K562 (cell line): Measurements from ENCODE around the gene IDH3G. TPM values are rescaled to one million over a fixed set of nuclear protein-coding genes. Genes with fewer than 3 reads are reported as not detected.

Experiments
- ATAC-seq: fragments of 200-7000 bp; cut with Tn5 transposase; 3 replicates; pipeline ENCODE4 v1.9.1; 2020; ENCODE audit warnings: moderate library complexity
- BruUV-seq: library from RNA; stranded (reverse); fragments of 400-500 nt; replicated peaks from 2 replicates; lab custom pipeline; 2021; lab: Mats Ljungman, UMichigan
- CTCF ChIA-PET: fragments of 300-600 bp; formaldehyde crosslinking; extraction: SDS; loops from one replicate; lab custom pipeline; 2021; ENCODE audit warnings: low intra/inter-chr PET ratio; lab: Yijun Ruan, JAX
- POLR2A ChIA-PET: fragments of 300-600, 350-650 bp; sonication (Branson Sonifier 250); formaldehyde crosslinking; extraction: SDS; loops from one replicate; lab custom pipeline; 2021; ENCODE audit warnings: antibody characterized with exemption, inconsistent platforms; lab: Yijun Ruan, JAX
- DNase-seq, 4 experiments: peaks; one replicate each; pipeline versions ENCODE4 v3.0.0 to v3.0.0-alpha.2; 2011 to 2018; ENCODE audit warnings: low spot score in 3 of 4, mixed read lengths in 3 of 4; ENCODE audit errors: extremely low read depth in 1 of 4
- FAIRE-seq: peaks from 2 replicates; lab custom pipeline; 2011; peaks lifted over from hg19 to GRCh38; lab: Jason Lieb, UNC
- H2AFZ ChIP-seq: 2 replicates; pipeline ENCODE4 v1.6.0; 2011; ENCODE audit warnings: low read depth, low read length, control low read depth, inconsistent platforms
- H3K27ac ChIP-seq: fragments of 200-600 bp; 3 replicates; pipeline ENCODE4 v1.8.0; 2011; ENCODE audit warnings: low read depth, mild to moderate bottlenecking, control low read depth, inconsistent platforms, low read length, moderate library complexity, mixed read lengths; ENCODE audit errors: extremely low read depth
- H3K27me3 ChIP-seq, 2 experiments: fragments of 300-600 bp in 1 of 2; 2 replicates in 1 of 2; 3 replicates in 1 of 2; pipeline versions ENCODE4 v1.6.0 to v1.8.0; 2011; ENCODE audit warnings: inconsistent platforms in 2 of 2, low read length in 2 of 2, mild to moderate bottlenecking in 1 of 2, mixed read lengths in 1 of 2, moderate library complexity in 1 of 2; ENCODE audit not compliant: control insufficient read depth in 2 of 2, insufficient read depth in 2 of 2
- H3K36me3 ChIP-seq: fragments of 300-600 bp; 3 replicates; pipeline ENCODE4 v1.8.0; 2011; ENCODE audit warnings: mild to moderate bottlenecking, low read length, inconsistent platforms; ENCODE audit not compliant: control insufficient read depth, insufficient read depth
- H3K4me1 ChIP-seq, 2 experiments: fragments of 200-600 bp in 1 of 2; replicated peaks in 1 of 2; 2 replicates in 1 of 2; 3 replicates in 1 of 2; pipeline versions ENCODE4 v1.5.1 to v1.8.0; 2011; ENCODE audit warnings: inconsistent platforms in 2 of 2, low read length in 2 of 2, mild to moderate bottlenecking in 1 of 2, mixed read lengths in 1 of 2, moderate library complexity in 1 of 2; ENCODE audit not compliant: control insufficient read depth in 2 of 2, insufficient read depth in 2 of 2
- H3K4me2 ChIP-seq: 2 replicates; pipeline ENCODE4 v1.6.1; 2011; ENCODE audit warnings: low read length, control low read depth, inconsistent platforms, mixed read lengths; ENCODE audit not compliant: insufficient read depth
- H3K4me3 ChIP-seq: fragments of 200-600 bp; sonication (generic), shearing (Covaris generic); 2 replicates; pipeline ENCODE4 v1.5.1; 2016; ENCODE audit warnings: control low read depth, inconsistent platforms
- H3K79me2 ChIP-seq: fragments of 200-600 bp; 3 replicates; pipeline ENCODE4 v1.8.0; 2011; ENCODE audit warnings: low read length, inconsistent platforms; ENCODE audit not compliant: control insufficient read depth, insufficient read depth
- H3K9ac ChIP-seq, 2 experiments: 2 replicates each; pipeline versions ENCODE4 v1.6.0 to v1.6.1; 2011; ENCODE audit warnings: low read depth in 2 of 2, low read length in 2 of 2, control low read depth in 1 of 2, inconsistent platforms in 1 of 2, mild to moderate bottlenecking in 1 of 2, mixed read lengths in 1 of 2; ENCODE audit not compliant: insufficient read depth in 1 of 2
- H3K9me1 ChIP-seq: one replicate; pipeline ENCODE4 v1.6.0; 2011; ENCODE audit warnings: inconsistent platforms, mild to moderate bottlenecking, low read length, moderate library complexity; ENCODE audit not compliant: control insufficient read depth, insufficient read depth
- H3K9me3 ChIP-seq: replicated peaks from 2 replicates; pipeline ENCODE4 v1.5.1; 2011; ENCODE audit warnings: low read depth, low read length, inconsistent platforms; ENCODE audit not compliant: control insufficient read depth, insufficient read depth
- H4K20me1 ChIP-seq: replicated peaks from 2 replicates; pipeline ENCODE4 v1.6.1; 2011; ENCODE audit warnings: low read length, inconsistent platforms, mixed read lengths; ENCODE audit not compliant: control insufficient read depth, insufficient read depth
- BRF1 ChIP-seq: IDR thresholded peaks from 3 replicates; pipeline ENCODE4 v1.6.1; 2011; ENCODE audit warnings: borderline replicate concordance, mild to moderate bottlenecking; ENCODE audit not compliant: insufficient read length; ENCODE audit errors: extremely low read depth
- POLR2G ChIP-seq: fragments of 200-400 bp; formaldehyde crosslinking; IDR thresholded peaks from 2 replicates; pipeline ENCODE4 v1.6.1; 2017; ENCODE audit warnings: low read depth, mild to moderate bottlenecking, antibody characterized with exemption, low read length, moderate library complexity
- WGBS: fragments of 100-300 bp; shearing (Covaris generic); methylation state at CpG from one replicate; pipeline ENCODE4 v1.1.6; 2016; ENCODE audit warnings: low coverage, mixed read lengths; ENCODE audit not compliant: insufficient coverage; ENCODE audit errors: missing lambda C conversion rate; 5-methylcytosine and 5-hydroxymethylcytosine counted together
- in situ Hi-C: fragments of 300-500 bp; cut with MboI; formaldehyde crosslinking; loops from 4 replicates; pipeline ENCODE4 v1.15.0; 2018; ENCODE audit warnings: inconsistent platforms, mixed read lengths
- intact Hi-C: fragments of 100-400 bp; cut with micrococcal nuclease; formaldehyde crosslinking; loops from 2 replicates; pipeline ENCODE4 v1.14.2; 2022
- polyA plus RNA-seq, 8 experiments: library from polyadenylated mRNA; depleted of rRNA in 4 of 8; stranded (reverse) in 5 of 8; unstranded in 3 of 8; fragments of >200 nt; fragmentation: Nextera tagmentation in 2 of 8; fragmentation: Illumina TruSeq in 1 of 8; extraction: Ambion mirVana in 2 of 8; extraction: Trizol in 1 of 8; gene quantifications; 2 replicates each; pipeline versions ENCODE4 v1.2.1 to v1.2.3, GENCODE V29; 2011 to 2014; ENCODE audit warnings: inconsistent platforms in 1 of 8, missing spikeins in 1 of 8
- total RNA-seq, 7 experiments: library from RNA; depleted of rRNA in 6 of 7; stranded (reverse); fragments of >200 nt in 6 of 7; fragmentation: Illumina TruSeq in 2 of 7; extraction: Trizol in 2 of 7; gene quantifications; 2 replicates each; pipeline versions ENCODE4 v1.2.1 to v1.2.3, GENCODE V29; 2011 to 2021; ENCODE audit warnings: low replicate concordance in 1 of 7
- TF ChIP-seq, protein P1 (sequence below): fragments of 250-450 bp; sonication (Bioruptor Pico); IDR thresholded peaks from 2 replicates; pipeline ENCODE4 v1.5.0; 2020; ENCODE audit warnings: mild to moderate bottlenecking
- TF ChIP-seq, protein P2 (sequence below): fragments of 450-650 bp; IDR thresholded peaks from 2 replicates; pipeline ENCODE4 v1.6.1; 2017; ENCODE audit warnings: antibody characterized with exemption

Gene IDH3G
- total and polyA plus RNA-seq, 9 of the 15 experiments (the other 6 are each of a cell fraction or from before 2014, with no cell fraction given) = 24.3 to 72.5 (median 37.9) TPM

DNA sequence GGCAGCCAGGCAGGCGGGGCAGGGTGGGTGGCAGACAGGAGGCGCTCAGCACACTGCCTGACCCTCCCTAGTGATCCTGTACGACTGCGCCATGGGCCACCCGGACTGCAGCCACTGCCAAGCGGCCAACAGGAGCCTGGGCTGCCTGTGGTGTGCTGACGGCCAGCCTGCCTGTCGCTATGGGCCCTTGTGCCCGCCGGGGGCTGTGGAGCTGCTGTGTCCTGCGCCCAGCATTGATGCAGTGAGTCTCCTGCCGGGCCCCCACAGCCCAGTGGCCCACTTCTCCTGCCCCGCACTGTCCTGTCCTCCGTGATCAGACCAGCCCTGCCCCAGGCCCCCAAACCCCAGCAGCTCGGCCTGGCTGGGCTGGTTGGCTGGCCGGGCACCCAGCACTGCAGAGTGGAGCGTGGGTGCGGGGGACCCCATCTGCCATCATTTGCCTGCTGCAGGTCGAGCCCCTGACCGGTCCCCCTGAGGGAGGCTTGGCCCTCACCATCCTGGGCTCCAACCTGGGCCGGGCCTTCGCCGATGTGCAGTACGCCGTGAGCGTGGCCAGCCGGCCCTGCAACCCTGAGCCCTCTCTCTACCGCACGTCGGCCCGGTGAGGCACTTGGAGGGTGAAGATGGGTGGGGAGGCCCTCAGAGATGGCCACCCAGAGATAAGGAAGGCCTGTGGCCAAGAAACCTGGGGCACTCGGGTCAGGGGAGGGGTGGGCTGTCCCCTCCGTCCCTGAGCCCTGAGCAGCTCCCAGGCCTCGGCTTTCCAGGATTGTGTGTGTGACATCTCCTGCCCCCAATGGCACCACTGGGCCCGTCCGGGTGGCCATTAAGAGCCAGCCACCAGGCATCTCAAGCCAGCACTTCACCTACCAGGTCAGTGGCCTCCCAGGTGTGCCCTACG is 22.5 kb downstream of the IDH3G start:
- DNase-seq = no peak
- Histone ChIP-seq H3K27me3 (no peaks in the 10 kb centered on the region), H3K9ac (peak overlapping the region in 1 of 2 experiments; percentile 76; a peak in 2 of 4 replicates), H3K4me1 (peaks cover under 1 to 89% of the 10 kb centered on the region in 2 experiments; a peak in 4 of 5 replicates), H3K4me2 (no peak overlapping the region), H3K36me3 (no peaks in the 10 kb centered on the region), H2AFZ (no peak overlapping the region), H3K79me2 (no peaks in the 10 kb centered on the region), H3K9me3 (no peaks in the 10 kb centered on the region), H3K9me1 (no peaks in the 10 kb centered on the region), H4K20me1 (no peaks in the 10 kb centered on the region)
- POLR2A ChIA-PET = interaction anchor here (0.6 to 0.8 kb wide), 3 partner anchors 9 to 161 kb away, joined by 3 to 4 read pairs (median 3); no protein-coding TSS in a partner anchor
- BruUV-seq = no TSS peak
- CTCF ChIA-PET = no interaction called here
- in situ Hi-C loops (no loop called here), intact Hi-C loops (no loop called here)
- WGBS = 61% methylated on average over 12 of the region's 37 CpGs
- no peak for FAIRE-seq
- ATAC-seq = no peak
- TF ChIP-seq, protein P1, sequence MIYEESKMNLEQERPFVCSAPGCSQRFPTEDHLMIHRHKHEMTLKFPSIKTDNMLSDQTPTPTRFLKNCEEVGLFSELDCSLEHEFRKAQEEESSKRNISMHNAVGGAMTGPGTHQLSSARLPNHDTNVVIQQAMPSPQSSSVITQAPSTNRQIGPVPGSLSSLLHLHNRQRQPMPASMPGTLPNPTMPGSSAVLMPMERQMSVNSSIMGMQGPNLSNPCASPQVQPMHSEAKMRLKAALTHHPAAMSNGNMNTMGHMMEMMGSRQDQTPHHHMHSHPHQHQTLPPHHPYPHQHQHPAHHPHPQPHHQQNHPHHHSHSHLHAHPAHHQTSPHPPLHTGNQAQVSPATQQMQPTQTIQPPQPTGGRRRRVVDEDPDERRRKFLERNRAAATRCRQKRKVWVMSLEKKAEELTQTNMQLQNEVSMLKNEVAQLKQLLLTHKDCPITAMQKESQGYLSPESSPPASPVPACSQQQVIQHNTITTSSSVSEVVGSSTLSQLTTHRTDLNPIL (CRISPR knock-in tag) = no peak
- TF ChIP-seq BRF1 = no peak
- TF ChIP-seq, protein P2, sequence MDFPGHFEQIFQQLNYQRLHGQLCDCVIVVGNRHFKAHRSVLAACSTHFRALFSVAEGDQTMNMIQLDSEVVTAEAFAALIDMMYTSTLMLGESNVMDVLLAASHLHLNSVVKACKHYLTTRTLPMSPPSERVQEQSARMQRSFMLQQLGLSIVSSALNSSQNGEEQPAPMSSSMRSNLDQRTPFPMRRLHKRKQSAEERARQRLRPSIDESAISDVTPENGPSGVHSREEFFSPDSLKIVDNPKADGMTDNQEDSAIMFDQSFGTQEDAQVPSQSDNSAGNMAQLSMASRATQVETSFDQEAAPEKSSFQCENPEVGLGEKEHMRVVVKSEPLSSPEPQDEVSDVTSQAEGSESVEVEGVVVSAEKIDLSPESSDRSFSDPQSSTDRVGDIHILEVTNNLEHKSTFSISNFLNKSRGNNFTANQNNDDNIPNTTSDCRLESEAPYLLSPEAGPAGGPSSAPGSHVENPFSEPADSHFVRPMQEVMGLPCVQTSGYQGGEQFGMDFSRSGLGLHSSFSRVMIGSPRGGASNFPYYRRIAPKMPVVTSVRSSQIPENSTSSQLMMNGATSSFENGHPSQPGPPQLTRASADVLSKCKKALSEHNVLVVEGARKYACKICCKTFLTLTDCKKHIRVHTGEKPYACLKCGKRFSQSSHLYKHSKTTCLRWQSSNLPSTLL = no peak
- TF ChIP-seq POLR2G = peak; percentile 48
- TF ChIP-seq, all 486 proteins: peak for 1
- Histone ChIP-seq H3K27ac (no peak overlapping the region), H3K4me3 (no peak overlapping the region)
